HCT116 (cell line): ENCODE data around the gene CD3D. TPM values are rescaled to one million over a fixed set of nuclear protein-coding genes. Genes with fewer than 3 reads are reported as not detected.

ENCODE experiments used
- ATAC-seq: fragments of 200-7000 bp; cut with Tn5 transposase; 2 replicates; pipeline ENCODE4 v1.9.1; 2020; ENCODE audit warnings: mild to moderate bottlenecking, moderate library complexity
- BruUV-seq: library from RNA; stranded (reverse); fragments of 400-500 nt; replicated peaks from 2 replicates; lab custom pipeline; 2021; lab: Mats Ljungman, UMichigan
- CTCF ChIA-PET: fragments of 300-600 bp; sonication (Branson Sonifier 250); formaldehyde crosslinking; loops from one replicate; lab custom pipeline; 2021; ENCODE audit warnings: antibody characterized with exemption; lab: Charles Lee
- POLR2A ChIA-PET: fragments of 300-600, 350-600 bp; sonication (Branson Sonifier 250); formaldehyde crosslinking; loops from one replicate; lab custom pipeline; 2021; ENCODE audit warnings: antibody characterized with exemption; lab: Charles Lee
- RAD21 ChIA-PET, 2 experiments: fragments of 300-600 bp; sonication (Branson Sonifier 250); formaldehyde crosslinking; loops; one replicate each; lab custom pipeline; 2023; ENCODE audit warnings: low total read pairs in 2 of 2; ENCODE audit not compliant: uncharacterized antibody in 2 of 2, unreplicated experiment in 2 of 2, low non-redundant PET in 1 of 2; lab: Charles Lee
- DNase-seq: peaks from one replicate; pipeline ENCODE4 v3.0.0-alpha.2; 2010; ENCODE audit warnings: low read depth, low spot score
- H2AFZ ChIP-seq: fragments of 200-600 bp; shearing (Covaris generic), sonication (generic); 2 replicates; pipeline ENCODE4 v1.6.1; 2017; ENCODE audit warnings: low read depth, mixed run types, mixed read lengths, antibody characterized with exemption, low read length; ENCODE audit not compliant: poor library complexity, severe bottlenecking
- H3K27ac ChIP-seq: 2 replicates; pipeline ENCODE4 v1.5.1; 2012; ENCODE audit warnings: low read depth, low read length
- H3K27me3 ChIP-seq: fragments of 200-600 bp; sonication (generic); 2 replicates; pipeline ENCODE4 v1.6.1; 2016; ENCODE audit warnings: mixed run types, low read length, mixed read lengths; ENCODE audit not compliant: insufficient read depth
- H3K36me3 ChIP-seq, 2 experiments: fragments of 200-500 bp in 1 of 2; fragments of 200-600 bp in 1 of 2; sonication (Bioruptor generic) in 1 of 2; sonication (generic) in 1 of 2; 2 replicates each; pipeline versions ENCODE4 v1.5.1 to v1.6.1; 2014 to 2016; ENCODE audit warnings: low read length in 2 of 2, inconsistent platforms in 1 of 2, mixed read lengths in 1 of 2, mixed run types in 1 of 2; ENCODE audit not compliant: insufficient read depth in 2 of 2, control insufficient read depth in 1 of 2
- H3K4me1 ChIP-seq, 2 experiments: fragments of 200-600 bp in 1 of 2; sonication (generic) in 1 of 2; 2 replicates each; pipeline versions ENCODE4 v1.5.1 to v1.6.1; 2012 to 2017; ENCODE audit warnings: low read length in 2 of 2, inconsistent platforms in 1 of 2, mild to moderate bottlenecking in 1 of 2, mixed read lengths in 1 of 2, mixed run types in 1 of 2, moderate library complexity in 1 of 2; ENCODE audit not compliant: insufficient read depth in 2 of 2, control insufficient read depth in 1 of 2
- H3K4me2 ChIP-seq: fragments of 200-600 bp; sonication (generic); 2 replicates; pipeline ENCODE4 v1.6.1; 2017; ENCODE audit warnings: mixed run types, low read length, mixed read lengths
- H3K4me3 ChIP-seq, 2 experiments: fragments of 200-600 bp in 1 of 2; sonication (generic) in 1 of 2; replicated peaks in 1 of 2; 2 replicates each; pipeline ENCODE4 v1.5.1; 2011 to 2016; ENCODE audit warnings: low read length in 2 of 2, control low read depth in 1 of 2, low read depth in 1 of 2, mild to moderate bottlenecking in 1 of 2, mixed read lengths in 1 of 2, mixed run types in 1 of 2
- H3K79me2 ChIP-seq: fragments of 200-600 bp; sonication (generic); 2 replicates; pipeline ENCODE4 v1.6.1; 2017; ENCODE audit warnings: mild to moderate bottlenecking, mixed run types, low read length, moderate library complexity, mixed read lengths; ENCODE audit not compliant: insufficient read depth
- H3K9ac ChIP-seq: fragments of 200-600 bp; sonication (generic); 2 replicates; pipeline ENCODE4 v1.6.1; 2016; ENCODE audit warnings: low read length, mixed read lengths
- H3K9me2 ChIP-seq: fragments of 200-600 bp; sonication (generic), shearing (Covaris generic); 2 replicates; pipeline ENCODE4 v1.6.1; 2017; ENCODE audit warnings: mixed run types, mild to moderate bottlenecking, moderate library complexity; ENCODE audit not compliant: insufficient read depth
- H3K9me3 ChIP-seq, 2 experiments: fragments of 200-500 bp in 1 of 2; fragments of 200-600 bp in 1 of 2; sonication (Bioruptor generic) in 1 of 2; sonication (generic) in 1 of 2; 2 replicates each; pipeline ENCODE4 v1.6.1; 2014 to 2017; ENCODE audit warnings: low read length in 2 of 2, mixed read lengths in 2 of 2, inconsistent platforms in 1 of 2, low read depth in 1 of 2, mild to moderate bottlenecking in 1 of 2, mixed run types in 1 of 2, moderate library complexity in 1 of 2; ENCODE audit not compliant: control insufficient read depth in 1 of 2, insufficient read depth in 1 of 2
- H4K20me1 ChIP-seq: fragments of 200-600 bp; sonication (generic), shearing (Covaris generic); 2 replicates; pipeline ENCODE4 v1.6.1; 2017; ENCODE audit warnings: mixed run types, mild to moderate bottlenecking, moderate library complexity; ENCODE audit not compliant: insufficient read depth
- CBX3 ChIP-seq: IDR thresholded peaks from 2 replicates; pipeline ENCODE4 v1.6.1; 2012; ENCODE audit warnings: low read depth
- CEBPB ChIP-seq: IDR thresholded peaks from 2 replicates; pipeline ENCODE4 v1.6.1; 2012; ENCODE audit warnings: low read depth
- EGR1 ChIP-seq: IDR thresholded peaks from 2 replicates; pipeline ENCODE4 v1.6.1; 2012; ENCODE audit warnings: low read depth
- ELF1 ChIP-seq: IDR thresholded peaks from 2 replicates; pipeline ENCODE4 v1.6.1; 2012; ENCODE audit warnings: low read depth, borderline replicate concordance
- EZH2 ChIP-seq: fragments of 200-600 bp; sonication (generic); IDR thresholded peaks from 2 replicates; pipeline ENCODE4 v1.6.1; 2017; ENCODE audit warnings: antibody characterized with exemption, mixed run types
- FOSL1 ChIP-seq: IDR thresholded peaks from 2 replicates; pipeline ENCODE4 v1.6.1; 2012; ENCODE audit warnings: low read depth
- JUND ChIP-seq: IDR thresholded peaks from 2 replicates; pipeline ENCODE4 v1.6.1; 2012
- MAX ChIP-seq: IDR thresholded peaks from 2 replicates; pipeline ENCODE4 v1.6.1; 2012
- POLR2A ChIP-seq: IDR thresholded peaks from 2 replicates; pipeline ENCODE4 v1.7.0; 2011; ENCODE audit warnings: borderline replicate concordance; ENCODE audit not compliant: insufficient read depth, insufficient read length; ENCODE audit errors: extremely low read depth
- POLR2AphosphoS5 ChIP-seq: IDR thresholded peaks from 2 replicates; pipeline ENCODE4 v1.6.1; 2011; ENCODE audit warnings: mild to moderate bottlenecking, low read depth, low read length, moderate library complexity
- REST ChIP-seq: IDR thresholded peaks from 2 replicates; pipeline ENCODE4 v1.6.1; 2012; ENCODE audit warnings: low read depth
- SP1 ChIP-seq: IDR thresholded peaks from 2 replicates; pipeline ENCODE4 v1.6.1; 2012; ENCODE audit warnings: low read depth
- SRF ChIP-seq: IDR thresholded peaks from 2 replicates; pipeline ENCODE4 v1.6.1; 2012; ENCODE audit warnings: low read depth
- TCF7L2 ChIP-seq: IDR thresholded peaks from 2 replicates; pipeline ENCODE4 v1.7.0; 2011; ENCODE audit warnings: borderline replicate concordance, inconsistent platforms; ENCODE audit not compliant: insufficient read depth, insufficient read length; ENCODE audit errors: extremely low read depth
- YY1 ChIP-seq: IDR thresholded peaks from 2 replicates; pipeline ENCODE4 v1.6.1; 2011; ENCODE audit warnings: low read length, low read depth, moderate library complexity, mild to moderate bottlenecking; ENCODE audit not compliant: insufficient replicate concordance; ENCODE audit errors: extremely low read depth
- ZFX ChIP-seq: fragments of 450-650 bp; IDR thresholded peaks from 2 replicates; pipeline ENCODE4 v1.6.1; 2017
- ZNF274 ChIP-seq: fragments of 200-500 bp; sonication (Bioruptor generic); IDR thresholded peaks from 2 replicates; pipeline ENCODE4 v1.6.1; 2014; ENCODE audit warnings: mild to moderate bottlenecking, low read depth, low read length, inconsistent platforms
- intact Hi-C: fragments of 100-400 bp; cut with micrococcal nuclease; formaldehyde crosslinking; loops from 2 replicates; pipeline ENCODE4 v1.10.0; 2022
- total RNA-seq: library from RNA; stranded (reverse); gene quantifications from one replicate; pipeline ENCODE4 v1.2.1, GENCODE V29; 2021; ENCODE audit not compliant: unreplicated experiment
- TF ChIP-seq, protein P1 (sequence below): IDR thresholded peaks from 2 replicates; pipeline ENCODE4 v1.6.1; 2011; ENCODE audit warnings: mild to moderate bottlenecking, low read length, moderate library complexity; ENCODE audit not compliant: insufficient replicate concordance; ENCODE audit errors: extremely low read depth
- TF ChIP-seq, protein P2 (sequence below): IDR thresholded peaks from 2 replicates; pipeline ENCODE4 v1.6.1; 2012

Gene CD3D
- total RNA-seq, 1 experiment from 2014 or later: 1.0 TPM

DNA sequence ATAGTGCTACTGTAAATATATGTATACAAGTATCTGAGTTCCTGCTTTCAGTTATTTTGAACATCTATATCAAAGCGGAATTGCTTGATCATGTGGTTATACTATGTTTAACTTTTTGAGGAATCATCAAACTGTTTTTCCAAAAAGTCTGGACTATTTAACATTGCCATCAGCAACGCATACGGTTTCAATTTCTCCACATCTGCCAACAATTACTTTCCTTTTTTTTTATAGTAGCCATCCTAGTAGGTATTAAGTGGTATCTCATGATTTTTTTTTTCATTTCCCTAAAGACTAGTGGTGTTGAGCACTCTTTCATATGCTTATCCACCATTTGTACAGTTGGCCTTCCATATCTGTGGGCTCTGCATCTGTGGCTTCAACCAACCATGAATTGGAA is 15.6 kb upstream of the CD3D start:
- POLR2A ChIA-PET: no interaction called here
- Histone ChIP-seq H3K27ac (no peak overlapping the region), H3K79me2 (peaks cover 36% of the 10 kb centered on the region), H3K9me3 (no peaks in the 10 kb centered on the region), H3K36me3 (no peaks in the 10 kb centered on the region), H3K4me3 (no peak overlapping the region), H3K4me2 (no peak overlapping the region), H3K27me3 (no peaks in the 10 kb centered on the region), H2AFZ (no peak overlapping the region)
- ATAC-seq: no peak
- RAD21 ChIA-PET: no interaction called here
- no TSS peak for BruUV-seq
- DNase-seq: no peak
- intact Hi-C loops: no loop called here
- no peak for TF ChIP-seq CEBPB
- no peak for TF ChIP-seq ZFX
- no peak for TF ChIP-seq POLR2A
- TF ChIP-seq SRF: no peak
- TF ChIP-seq TCF7L2: no peak
- TF ChIP-seq FOSL1: no peak
- no peak for TF ChIP-seq JUND
- no peak for TF ChIP-seq REST
- no peak for TF ChIP-seq SP1
- TF ChIP-seq, protein P1, sequence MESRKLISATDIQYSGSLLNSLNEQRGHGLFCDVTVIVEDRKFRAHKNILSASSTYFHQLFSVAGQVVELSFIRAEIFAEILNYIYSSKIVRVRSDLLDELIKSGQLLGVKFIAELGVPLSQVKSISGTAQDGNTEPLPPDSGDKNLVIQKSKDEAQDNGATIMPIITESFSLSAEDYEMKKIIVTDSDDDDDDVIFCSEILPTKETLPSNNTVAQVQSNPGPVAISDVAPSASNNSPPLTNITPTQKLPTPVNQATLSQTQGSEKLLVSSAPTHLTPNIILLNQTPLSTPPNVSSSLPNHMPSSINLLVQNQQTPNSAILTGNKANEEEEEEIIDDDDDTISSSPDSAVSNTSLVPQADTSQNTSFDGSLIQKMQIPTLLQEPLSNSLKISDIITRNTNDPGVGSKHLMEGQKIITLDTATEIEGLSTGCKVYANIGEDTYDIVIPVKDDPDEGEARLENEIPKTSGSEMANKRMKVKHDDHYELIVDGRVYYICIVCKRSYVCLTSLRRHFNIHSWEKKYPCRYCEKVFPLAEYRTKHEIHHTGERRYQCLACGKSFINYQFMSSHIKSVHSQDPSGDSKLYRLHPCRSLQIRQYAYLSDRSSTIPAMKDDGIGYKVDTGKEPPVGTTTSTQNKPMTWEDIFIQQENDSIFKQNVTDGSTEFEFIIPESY: no peak
- no peak for TF ChIP-seq CBX3
- TF ChIP-seq ELF1: no peak
- TF ChIP-seq YY1: no peak
- TF ChIP-seq EZH2: no peak
- TF ChIP-seq EGR1: no peak
- TF ChIP-seq POLR2AphosphoS5: no peak
- no peak for TF ChIP-seq ZNF274
- TF ChIP-seq, protein P2, sequence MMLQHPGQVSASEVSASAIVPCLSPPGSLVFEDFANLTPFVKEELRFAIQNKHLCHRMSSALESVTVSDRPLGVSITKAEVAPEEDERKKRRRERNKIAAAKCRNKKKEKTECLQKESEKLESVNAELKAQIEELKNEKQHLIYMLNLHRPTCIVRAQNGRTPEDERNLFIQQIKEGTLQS: no peak
- no peak for TF ChIP-seq MAX
- TF ChIP-seq, all 23 proteins: peak for 0
- Histone ChIP-seq H3K4me1 (peaks cover 8 to 10% of the 10 kb centered on the region in 2 experiments), H3K9ac (no peak overlapping the region), H4K20me1 (no peaks in the 10 kb centered on the region), H3K9me2 (no peaks in the 10 kb centered on the region)
- CTCF ChIA-PET: no interaction called here
